ENCODE results near the gene RHBDD1.

The RHBDD1 gene, protein sequence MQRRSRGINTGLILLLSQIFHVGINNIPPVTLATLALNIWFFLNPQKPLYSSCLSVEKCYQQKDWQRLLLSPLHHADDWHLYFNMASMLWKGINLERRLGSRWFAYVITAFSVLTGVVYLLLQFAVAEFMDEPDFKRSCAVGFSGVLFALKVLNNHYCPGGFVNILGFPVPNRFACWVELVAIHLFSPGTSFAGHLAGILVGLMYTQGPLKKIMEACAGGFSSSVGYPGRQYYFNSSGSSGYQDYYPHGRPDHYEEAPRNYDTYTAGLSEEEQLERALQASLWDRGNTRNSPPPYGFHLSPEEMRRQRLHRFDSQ

DNA sequence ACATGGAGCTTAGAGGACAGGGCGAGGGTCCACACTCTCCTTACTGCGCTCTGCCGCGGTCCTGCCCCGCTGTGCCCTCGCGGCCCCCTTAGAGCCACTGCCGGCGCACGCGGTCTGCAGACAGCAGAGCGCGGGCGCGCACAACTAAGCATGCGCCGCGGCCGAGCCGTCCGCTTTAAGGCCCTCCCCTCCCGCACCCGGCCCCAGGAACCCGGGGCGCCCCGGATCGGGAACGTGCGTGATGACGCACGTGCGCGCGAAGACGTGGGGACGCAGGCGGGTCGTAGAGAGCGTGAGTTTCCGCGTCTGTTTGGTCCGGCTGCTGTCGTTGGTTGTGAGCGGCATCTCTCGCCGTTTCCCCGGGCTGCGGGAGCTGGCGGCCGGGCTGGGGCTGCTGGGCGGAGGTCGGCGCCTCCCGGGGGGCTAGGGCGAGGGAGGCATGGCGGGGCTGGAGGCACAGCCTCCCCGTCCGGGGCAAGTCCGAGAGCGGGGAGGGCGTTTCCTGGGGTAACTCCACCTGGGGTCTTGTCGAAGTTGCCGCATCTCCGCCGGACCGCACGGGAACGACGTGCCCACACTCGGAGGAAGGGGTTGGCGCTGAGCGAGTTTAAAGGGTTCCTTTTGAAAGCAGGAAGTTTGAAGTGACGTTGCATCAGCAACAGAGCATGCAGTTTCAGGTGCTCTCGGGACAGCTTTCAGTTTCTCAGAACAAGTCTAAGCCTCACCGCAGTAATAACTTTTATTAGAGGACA lies at the start of gene RHBDD1:
Gene RHBDD1 (plus strand): TSS at position 259 of the 752 bp plus-strand sequence. CDS start 28,640 bp downstream, outside the sequence.
- peak; percentile 93 for DNase-seq (ENCODE audit: low read depth)

DNA sequence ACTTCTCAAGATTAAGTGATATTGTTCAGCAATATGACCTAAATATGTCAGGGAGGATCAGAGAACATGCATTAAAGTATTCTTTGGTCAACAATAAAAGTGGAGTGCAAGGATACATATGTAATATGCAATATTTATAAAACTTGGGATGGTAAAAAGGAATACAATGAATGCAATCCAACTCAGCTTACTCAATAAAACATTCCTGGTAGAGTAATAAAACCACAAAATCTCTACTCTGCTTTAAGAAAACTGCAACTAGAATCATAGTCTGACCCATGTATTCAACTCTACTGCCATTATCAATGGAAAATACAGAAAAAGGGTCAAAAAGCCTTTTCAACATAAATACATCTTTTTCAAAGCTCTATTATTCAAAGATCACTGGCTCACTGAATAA lies 47.8 kb upstream of the RHBDD1 start:
- DNase-seq (ENCODE audit: low read depth) = no peak

DNA sequence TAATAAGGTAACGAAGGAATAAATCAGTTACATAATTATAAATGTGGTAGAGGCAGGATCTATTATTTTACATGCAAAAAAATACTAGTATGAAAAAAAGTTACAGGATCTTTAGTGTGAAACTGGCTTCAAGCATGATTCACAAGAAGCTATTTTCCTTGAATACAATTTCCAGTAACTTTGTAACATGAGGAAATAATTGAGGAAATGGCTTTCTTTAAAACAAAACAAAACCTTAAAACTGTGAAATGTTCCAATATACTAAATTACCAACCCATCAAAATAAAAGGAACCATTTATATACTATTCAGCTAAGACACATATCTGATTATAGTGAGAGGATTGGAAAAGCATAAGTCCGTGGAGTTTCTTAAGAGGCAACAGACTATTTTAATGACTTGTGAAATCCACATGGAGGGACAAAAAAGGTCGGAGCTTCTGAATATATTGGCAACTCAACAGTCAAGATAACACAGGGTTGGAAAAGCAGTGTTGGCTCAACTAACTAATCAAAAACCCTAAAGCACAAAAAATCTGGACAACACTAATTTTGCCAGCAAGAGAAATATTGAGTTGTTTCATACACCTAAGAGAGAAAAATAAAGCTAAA lies 46.9 kb upstream of the RHBDD1 start:
- no peak for DNase-seq (ENCODE audit: low read depth)

DNA sequence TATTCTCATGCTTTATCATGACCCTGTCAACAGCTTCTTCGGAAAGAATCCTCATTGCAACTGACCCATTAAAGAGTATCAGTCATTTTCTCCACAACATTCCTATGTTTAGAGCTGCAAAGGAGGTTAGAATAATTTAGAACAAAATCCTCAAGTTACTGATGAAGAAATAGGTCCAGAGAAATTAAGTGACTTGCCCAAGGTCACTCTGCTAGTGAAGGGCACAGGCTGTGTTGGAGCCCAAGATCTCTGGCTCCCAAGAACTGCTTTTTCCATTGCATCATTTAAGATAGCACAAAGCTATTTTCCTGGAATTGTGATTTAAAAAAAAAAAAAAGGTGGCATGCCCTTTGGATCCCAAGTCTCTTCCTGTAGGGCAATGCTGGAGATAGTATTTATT lies 45.8 kb upstream of the RHBDD1 start:
- no peak for DNase-seq (ENCODE audit: low read depth)

DNA sequence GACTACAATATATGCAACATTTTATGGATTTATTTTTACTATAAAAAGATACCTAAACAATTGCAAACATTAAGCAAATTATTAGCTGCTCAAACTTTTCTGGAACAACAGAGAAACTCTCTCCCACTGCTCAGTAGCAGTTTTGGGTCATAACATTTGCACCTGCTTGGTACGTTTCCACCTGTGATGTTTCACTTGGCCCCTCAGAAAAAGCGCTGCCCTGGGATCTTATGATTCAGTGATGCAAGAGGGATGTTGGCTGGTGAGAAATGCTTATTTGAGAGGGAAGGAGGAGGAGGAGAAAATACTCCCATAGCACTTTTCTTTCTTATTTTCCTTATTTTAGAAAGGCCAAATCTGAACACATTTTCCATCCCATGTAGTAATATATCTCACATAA lies 45.4 kb upstream of the RHBDD1 start:
- no peak for DNase-seq (ENCODE audit: low read depth)

DNA sequence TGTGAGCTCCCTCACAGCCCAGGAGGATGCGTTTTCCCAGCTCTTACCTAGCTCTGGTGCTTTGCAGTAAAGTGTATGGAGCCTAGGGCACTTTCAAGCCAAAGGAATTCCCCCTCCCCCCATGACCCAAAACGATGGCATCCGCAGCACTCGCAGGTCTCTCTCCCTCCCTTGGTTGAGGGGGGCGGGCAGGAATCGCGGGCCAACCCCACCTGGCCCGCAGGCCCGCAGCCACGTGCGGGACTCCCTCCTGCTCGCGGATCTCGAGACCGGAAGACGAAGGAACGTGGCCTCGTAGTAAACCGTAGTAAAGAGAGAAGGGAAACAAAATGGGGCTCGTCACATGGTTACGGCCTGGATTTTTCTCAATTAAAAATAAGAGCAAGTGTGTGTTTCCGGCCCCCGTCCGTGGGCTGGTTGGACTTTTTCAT lies 44.8 kb upstream of the RHBDD1 start:
- no peak for DNase-seq (ENCODE audit: low read depth)

DNA sequence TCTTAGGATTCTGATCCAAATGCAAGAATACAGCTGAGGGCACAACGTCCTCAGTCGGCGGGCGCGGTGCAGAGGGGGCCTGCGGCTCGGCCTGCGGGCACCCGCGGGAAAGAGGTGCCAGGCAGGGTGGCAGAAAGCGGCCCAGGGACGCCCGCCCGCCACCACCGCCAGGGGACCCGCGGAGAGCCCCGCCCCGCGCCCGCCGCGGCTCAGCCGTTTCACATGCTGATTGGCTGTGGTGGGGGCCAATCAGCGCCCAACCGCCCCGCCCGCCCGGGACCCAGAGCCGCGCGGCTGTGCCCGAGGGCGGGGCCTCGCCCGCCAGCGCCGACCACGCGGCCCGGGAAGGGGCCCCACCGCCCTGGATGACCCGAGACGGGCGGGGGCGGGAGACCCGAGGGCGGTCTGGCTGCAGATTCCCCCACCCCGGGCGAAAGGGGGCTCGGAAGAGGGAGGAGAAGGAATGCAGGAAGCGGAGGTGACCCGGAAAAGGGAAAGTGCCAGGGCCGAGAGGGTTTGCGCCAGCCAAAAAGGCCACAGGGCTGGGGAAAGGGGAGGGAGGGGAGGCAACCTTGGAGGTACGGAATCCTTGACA lies 44.3 kb upstream of the RHBDD1 start:
- DNase-seq (ENCODE audit: low read depth) = peak; percentile 88

DNA sequence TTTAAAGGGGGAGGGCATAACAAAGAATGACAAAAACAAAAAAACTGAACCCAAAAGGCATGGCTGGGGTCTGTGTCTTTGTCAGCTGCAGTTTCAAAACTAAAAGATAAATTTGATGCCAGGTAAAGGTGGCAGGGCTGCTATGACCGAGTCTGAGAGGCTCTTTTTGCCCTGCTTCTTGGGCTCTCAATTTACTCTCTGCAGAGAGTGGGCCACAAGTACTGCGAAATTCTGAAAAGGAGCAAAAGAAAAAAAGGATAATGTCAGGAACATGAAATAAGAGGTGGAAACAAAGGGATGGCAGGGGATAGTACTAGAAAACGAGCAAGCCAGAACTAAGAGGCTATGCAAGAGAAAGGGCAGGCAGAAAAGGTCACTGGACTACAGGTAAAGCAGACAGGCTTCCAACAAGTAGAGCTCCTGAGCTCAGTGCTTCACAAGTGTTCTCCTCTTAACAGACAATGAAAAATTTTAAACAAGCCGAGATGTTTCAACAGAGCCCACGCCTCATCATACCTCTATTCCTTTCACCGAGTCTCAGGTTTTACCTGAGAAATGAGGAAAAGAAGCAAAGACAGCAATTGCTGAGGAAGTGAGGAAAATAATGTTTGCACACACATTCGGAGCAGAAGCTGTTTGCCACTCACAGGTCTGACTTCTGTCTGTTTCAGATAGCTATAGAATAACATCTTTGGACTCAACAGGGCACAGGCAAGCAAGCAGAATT lies 43.5 kb upstream of the RHBDD1 start:
- DNase-seq (ENCODE audit: low read depth) = no peak

DNA sequence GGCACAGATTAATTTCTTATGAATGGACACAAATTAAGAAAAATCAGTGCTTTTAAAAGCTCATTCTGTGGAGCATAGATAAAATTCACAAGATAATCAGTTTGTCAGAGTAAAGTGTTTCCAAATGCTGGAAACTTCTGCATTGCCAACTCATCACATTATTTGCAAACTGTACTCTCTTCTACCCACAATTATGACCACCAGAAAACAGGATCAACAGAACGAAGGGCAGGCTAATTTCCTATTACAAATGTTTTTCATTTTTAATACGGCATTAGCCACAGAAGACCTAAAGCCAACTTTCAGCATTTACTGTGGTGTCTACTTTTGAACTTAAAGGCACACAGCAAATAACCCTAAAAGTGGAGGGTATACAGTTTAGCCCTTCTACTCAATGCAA lies 42.2 kb upstream of the RHBDD1 start:
- no peak for DNase-seq (ENCODE audit: low read depth)

DNA sequence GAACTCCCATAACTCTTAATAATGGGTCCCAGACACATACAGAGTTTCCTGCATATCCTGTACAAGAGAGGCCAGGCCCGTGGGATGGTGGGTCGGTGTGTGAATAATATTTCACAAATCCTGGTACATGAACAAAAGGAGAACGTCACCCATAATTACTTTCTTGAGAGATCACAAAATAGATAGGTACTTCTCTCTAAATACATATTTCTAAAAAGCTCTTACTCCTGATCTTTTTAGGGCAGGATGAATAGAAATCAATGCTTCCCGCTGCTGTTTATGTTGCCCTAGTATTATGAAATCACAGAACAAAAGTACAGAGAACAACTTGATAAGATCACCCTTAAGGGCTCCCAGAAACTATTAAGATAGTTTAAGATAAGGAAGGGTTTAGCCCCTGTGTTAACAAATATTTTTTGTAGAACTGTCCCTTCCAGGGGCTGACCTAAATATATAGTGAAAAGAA lies 41.6 kb upstream of the RHBDD1 start:
- DNase-seq (ENCODE audit: low read depth) = no peak

DNA sequence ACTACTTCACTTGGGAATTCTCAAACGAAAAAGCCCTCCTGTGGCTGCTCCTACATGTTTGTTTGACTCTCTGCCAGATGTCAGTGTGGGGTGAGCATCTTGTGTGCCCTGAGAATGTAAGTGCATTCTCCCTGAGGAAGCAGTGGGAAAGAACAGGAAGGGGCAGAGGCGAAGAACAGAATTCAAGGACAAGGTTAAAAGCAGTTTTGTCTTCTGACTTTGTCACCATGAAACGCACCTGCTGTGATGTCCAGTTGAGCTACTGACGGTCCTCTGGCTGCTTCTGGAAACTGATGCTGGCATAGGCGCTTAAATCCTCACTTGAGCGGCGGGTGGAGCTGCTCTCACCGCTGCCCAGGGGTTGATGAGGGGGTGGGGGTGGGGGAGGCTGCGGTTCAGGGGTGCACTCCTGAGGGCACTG lies 41.1 kb upstream of the RHBDD1 start:
- no peak for DNase-seq (ENCODE audit: low read depth)

DNA sequence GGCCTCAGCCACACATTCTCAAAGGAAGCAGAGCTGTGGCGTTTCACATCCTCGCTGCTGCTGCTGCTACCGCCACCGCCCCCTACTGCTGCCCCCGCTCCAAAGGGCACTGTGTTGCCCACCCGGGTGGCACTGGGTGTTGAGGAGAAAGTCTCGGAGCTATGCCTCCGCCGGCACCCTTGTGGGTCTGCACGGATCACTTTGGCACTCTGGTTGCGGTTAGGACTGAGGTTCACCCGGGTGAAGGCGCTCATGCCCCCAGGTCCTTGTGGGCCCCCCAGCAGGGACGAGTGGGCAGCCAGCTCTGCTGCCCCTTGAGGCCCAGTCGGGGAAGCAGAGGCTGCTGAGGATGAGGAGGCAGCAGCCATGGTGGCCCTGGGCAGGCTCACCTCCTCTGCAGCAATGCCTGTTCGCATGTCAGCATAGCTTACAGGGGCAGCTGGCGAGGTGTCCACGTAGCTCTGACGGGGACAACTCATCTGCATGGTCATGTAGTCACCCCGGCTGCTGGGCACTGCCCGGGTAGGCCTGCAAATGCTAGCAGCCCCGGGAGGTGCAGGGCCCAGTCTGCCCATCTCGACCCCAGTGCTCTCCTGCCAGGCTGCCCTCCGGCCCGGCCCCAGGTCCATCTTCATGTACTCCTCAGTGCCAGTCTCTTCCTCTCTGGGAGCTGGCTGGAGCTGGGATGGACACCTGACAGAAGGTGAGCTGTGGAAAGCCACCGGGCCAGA lies 40.4 kb upstream of the RHBDD1 start:
- DNase-seq (ENCODE audit: low read depth) = no peak

DNA sequence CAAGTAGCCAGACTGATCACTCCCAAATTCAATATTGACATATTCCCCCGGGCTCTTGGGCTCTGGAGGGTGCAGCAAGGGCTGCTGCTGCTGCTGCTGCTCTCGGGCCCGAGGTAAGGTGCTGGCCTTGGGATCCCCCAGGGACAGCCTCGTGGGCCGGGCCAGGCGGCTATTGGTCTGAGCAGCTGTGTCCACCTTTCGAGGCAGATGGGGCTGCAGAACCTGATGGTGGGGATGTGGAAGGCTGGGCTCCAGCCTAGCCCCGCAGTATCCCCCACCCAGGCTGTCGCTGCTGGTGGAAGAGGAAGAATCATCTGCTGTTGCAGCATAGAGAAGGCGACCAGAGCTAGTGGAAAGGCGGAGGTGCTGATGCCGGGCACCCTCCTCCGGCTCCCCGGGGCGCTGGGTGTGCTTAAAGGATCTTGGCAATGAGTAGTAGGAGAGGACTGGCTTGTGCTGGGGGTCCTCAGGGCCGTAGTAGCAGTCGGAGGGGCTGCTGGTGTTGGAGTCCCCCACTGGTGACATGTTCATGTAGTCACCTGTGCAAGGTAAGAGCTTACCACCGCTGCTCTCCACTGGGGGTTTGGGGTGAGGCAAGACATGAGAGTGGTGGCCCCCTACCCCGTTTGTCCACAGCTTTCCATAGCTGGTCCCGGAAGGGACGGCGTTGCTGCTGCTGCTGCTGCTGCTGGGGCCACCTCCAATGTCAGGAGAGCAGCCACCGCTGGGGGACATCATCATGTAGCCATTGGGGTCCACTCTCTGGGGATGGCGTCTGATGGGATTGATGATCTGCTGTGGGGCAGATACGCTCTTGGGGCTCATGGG lies 39.6 kb upstream of the RHBDD1 start:
- no peak for DNase-seq (ENCODE audit: low read depth)

DNA sequence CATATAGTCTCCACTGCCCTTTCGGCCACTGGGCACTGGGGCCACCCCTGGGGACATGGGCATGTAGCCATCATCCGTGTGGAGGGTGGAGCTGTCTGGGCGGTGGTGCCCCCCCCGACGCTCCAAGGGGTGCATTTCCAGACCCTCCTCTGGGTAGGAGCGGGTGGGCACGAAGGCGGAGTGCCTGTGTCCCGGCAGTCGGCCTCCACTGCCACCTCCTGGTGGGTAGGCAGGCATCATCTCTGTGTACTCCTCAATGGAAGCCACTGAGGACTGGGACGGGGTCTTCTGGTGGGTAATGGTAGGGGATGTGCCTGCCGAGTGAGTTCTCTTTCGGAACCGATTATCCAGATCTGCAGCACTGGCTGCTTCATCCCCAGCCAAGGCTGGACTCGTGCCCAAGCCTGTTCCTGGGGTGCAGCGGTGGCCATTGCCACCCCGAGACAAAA lies 39.0 kb upstream of the RHBDD1 start:
- DNase-seq (ENCODE audit: low read depth) = no peak

DNA sequence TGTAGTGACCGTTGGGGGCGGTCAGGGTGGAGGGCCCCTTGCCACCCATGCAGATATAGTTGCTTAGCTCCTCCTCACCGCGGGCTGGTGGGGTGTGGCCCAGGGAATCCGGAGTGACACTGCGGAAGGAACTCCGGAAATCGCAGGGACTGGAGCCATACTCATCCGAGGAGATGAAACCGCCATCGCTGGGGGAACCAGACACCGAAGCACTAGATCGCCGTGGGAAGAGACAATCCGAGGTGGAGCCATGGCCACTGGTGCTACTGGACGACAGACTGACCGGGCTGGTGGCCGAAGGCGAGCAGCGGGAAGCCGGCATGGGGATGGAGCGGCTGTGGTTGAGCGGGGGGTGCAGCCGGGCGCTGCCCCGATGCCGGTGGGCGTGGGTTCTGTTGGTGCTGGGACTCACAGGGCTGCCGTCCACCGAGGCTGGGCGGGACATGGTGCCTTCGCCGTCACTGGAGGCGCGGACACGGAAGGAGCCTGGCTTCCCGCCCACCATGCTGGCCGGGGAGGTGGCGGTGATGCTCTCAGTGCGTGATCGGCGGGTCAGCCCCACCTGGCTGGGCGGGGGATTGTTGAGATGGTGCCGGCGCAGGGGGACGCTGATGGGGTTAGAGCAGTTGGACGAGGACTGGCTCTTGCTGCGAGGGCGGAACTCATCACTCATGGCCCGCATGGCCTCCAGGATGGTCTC lies 38.4 kb upstream of the RHBDD1 start:
- DNase-seq (ENCODE audit: low read depth) = no peak

DNA sequence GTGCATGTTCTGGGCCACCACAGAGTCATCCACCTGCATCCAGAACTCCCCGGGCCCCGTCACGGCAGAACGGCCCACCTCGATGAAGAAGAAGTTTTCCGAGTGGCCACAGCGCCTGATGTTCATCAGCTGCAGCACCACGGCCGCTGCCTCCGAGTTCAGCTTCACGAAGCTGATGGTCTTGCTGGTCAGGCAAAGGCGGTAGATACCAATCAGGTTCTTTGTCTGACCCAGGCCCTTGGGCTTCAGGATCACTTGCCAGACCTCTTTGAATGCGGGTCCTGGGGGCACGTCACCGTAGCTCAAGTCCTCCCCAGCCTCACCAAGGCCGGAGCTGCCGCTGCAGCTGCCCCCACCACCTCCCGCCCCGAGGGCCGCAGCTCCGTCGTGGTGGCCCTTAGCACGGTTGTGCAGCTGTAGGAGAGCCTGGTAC lies 37.8 kb upstream of the RHBDD1 start:
- DNase-seq (ENCODE audit: low read depth) = no peak

DNA sequence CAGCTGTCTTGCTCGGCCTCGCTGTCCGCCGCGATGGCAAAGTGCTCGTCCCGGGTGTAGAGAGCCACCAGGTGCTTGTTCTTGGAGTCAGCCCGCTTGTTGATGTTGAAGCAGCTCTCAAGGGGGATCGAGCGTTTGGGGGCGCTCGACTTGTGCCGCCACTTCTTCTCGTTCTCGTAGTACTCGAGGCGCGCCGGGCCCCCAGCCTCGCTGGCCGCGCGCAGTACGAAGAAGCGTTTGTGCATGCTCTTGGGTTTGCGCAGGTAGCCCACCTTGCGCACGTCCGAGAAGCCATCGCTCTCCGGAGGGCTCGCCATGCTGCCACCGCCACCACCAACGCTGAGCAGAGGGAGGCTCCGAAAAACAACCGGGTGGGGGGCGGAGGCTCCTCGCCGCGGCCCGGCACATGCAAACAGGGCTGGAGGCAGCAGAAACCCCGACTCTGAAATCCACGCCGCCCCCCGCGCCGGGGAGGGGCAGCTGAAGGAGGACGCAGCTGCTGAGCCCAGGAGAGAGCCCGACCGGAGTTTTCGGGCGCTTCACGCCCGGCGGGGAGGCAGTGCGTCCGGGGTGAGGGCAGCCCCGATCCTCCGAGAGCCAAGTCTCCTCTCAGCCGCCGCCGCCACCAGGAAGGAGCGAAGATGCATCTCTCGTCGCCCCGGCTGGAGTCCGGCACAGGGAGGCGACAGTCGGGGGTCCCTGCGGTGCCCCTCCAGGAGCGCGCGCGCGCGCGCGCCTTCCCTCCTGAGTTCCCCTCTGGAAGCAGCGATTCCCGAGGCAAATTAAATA lies 37.2 kb upstream of the RHBDD1 start:
- peak; percentile 23 for DNase-seq (ENCODE audit: low read depth)

DNA sequence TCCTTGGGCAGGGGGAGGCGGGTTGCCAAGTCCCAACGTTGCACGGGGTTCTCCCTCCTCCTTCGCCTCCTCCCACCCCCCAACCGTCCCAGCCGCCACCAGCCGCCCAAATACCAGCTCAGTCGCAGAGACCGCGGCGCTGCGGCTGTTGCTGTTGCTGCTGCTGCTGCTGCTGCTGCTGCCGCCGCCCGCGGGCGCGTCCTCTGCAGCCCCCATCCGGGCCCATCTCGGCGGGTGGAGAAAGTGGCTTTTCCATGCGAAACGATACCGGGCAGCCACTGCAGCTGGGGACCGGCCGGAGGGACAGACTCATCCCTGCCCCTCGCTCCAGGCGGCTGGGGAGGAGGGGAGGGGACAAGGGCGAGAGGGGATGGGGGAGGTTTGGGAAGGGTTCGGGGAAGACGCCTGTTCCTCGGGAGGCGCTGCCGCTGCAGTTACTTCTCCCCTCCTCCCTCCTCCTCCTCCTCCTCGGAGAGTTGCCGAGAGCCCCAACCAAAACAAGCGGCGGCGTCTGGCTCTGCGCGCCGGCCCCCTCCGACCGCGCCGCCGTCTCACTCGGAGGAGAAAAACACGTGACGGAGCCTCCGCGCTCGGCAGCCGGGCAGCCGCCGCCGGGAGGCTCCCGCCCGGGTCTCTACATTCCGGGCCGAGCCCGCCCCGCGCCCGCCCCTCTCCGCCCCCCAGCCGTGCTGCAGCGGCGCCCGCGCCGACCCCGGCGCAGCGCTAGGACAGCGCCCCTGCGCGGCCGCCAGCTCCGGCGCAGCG lies 36.5 kb upstream of the RHBDD1 start, which contains the start of gene IRS1:
Gene IRS1 (minus strand): TSS at position 610 of the 765 bp plus-strand sequence. CDS start 1,082 bp downstream, outside the sequence.
- DNase-seq (ENCODE audit: low read depth) = peak; percentile 45
